GM18520 (cell line): Measurements from ENCODE around the gene MTMR4.
"Not testable (repeated sequence)": the region's sequence is repeated elsewhere in the genome, so short reads cannot be mapped to it uniquely, and the experiment has no call there.

Experiments used
- ATAC-seq: cut with Tn5 transposase; IDR thresholded peaks from one replicate; pipeline ENCODE4 v1.9.1; 2021; ENCODE audit not compliant: unreplicated experiment

The MTMR4 gene

DNA sequence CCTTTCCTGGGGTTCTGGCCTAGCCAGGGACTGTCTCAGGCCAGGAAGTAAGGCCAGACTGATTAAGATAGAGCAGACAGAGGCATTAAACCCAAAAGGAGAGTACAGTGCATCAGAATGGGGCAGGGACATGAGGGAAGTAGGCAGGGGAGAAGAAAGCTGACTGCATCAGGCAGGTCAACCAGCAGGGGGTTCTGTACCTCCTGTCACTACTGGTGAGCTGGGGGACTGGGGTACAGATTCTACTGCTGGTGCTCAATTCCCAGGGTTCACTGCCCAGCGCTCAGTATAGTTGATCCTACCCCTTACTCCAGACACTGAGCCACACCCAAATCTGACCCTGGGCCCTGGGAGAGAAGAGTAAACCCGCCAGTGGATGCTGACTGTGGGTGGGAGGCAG, 12.9 kb upstream of the MTMR4 start:
- ATAC-seq = no peak

DNA sequence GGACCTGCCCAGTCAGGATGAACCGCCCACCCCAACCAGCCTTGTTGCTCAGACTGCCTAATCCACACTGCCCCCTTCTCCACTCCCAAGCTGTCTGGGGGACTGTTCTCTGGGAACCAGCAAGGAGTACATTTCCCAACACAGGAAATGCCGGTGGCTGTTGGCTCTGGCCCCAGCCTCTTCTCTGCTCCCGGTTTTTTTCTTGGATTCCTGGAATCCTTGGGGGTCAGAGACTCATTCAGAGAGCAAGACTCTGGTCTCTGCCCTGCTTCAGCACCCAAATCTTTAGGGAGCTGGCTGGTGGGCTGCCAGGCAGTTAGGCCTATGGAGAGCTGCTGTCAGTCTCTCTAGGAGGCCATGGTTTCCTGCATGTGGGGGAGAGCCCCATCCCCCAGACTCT, 10.8 kb upstream of the MTMR4 start:
- no peak for ATAC-seq

GRCh38 chr17:58521680-58522079, 7.2 kb upstream of the MTMR4 start:
- no peak for ATAC-seq

DNA sequence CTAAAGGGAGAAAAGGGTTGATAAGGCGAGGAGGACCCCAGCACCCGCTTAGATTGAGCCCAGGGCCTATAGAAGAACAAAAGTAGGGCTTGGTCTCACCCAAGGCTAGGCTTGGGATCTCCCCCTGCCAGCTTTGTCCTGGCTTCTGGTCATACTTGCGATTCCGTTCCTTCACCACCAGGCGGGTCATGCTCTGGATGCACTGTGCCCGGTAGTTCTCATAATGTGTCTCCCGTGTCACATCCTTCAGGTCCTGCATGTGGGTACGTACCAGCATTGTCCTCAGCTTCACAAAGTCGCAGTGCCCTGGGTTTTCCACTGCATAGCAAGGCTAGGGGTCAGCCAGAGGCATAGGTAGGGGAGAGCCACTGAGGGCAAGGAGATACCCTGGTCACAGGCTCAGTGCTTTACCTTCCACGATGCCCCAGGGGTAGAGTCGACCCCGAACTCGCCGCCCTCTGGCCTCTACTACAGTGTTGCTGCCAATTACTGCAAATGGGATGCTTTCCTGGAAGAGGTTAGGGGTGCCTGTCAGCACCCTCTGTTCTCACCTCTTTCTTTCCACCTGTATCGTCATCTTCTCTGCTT, 6.5 kb upstream of the MTMR4 start:
- no peak for ATAC-seq

GRCh38 chr17:58517928-58518609, 3.6 kb upstream of the MTMR4 start:
- peak; percentile 80 for ATAC-seq

- no peak for ATAC-seq
Observed at GRCh38 chr17:58517378-58517927, 3.0 kb upstream of the MTMR4 start.

DNA sequence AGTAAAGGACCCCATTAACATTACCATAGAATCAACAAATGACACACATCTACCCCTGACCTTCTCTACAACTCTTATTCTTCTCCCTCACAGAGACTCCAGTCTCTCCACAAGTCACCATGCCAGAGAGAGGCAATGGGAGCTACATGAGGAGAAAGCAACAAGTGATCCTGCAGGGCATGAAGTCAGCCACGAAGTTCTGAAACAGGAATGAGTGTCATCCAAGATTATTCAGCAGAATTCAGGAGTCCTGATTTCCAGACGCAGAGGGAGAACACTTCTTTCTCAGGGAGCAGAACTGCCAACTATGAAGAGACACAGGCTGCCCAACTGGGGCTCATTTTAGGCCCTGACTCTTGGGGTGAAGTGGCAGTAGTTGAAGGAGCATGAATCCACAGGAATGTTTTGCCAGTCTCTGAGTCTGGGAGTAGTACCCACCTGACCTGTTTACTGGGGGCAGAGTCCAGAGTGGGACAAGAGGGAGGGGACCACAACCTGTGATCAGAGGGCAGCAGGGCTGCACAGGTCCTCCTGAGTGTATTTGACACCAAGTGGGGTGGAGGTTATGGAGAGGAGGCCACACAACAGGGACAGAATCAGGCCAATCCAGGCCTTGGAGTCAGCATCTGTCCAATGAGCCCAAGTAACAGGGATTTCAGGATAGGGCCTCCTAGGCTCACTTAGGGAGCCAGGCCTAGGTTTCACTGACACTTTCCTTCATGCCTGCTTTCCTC, 2.4 kb upstream of the MTMR4 start:
- ATAC-seq = no peak

DNA sequence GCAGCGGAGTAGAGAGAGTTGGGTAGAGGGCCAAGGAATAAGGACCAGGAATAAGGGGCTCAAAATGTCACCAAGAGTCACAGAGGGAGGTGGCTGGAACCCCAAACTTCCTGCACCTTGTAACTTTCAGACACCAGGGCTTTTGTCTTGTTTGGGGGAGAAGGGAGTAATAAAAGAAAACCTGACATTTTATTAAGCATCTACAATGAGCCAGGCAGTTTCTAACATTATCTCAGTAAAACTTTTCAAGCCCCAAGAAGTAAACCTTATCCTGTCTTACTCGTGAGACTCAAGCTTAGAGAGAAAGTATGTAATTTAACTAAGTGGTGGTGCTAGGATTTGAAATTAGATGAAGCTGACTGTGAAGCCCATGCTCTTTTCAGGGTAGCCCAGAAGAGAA, 848 bp upstream of the MTMR4 start:
- no peak for ATAC-seq

DNA sequence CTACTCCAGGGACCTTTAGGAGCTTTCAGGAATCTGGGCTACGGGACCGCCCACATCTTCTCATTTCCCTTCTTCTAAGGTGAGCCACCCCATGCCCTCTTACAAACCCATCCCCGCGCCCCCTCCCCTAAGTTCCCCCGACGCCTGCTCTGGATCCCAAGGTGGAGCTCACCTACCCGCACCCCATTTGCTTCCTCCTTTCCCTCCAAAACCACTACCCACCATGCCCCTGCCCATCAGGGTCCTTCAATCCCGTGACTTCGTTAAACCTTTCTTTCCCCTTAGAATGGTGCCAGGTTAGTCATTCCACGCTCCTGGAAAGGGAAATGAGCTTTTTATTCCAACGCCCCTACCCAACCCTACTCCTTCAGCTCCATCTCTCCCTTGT, 326 bp upstream of the MTMR4 start:
- ATAC-seq = no peak

DNA sequence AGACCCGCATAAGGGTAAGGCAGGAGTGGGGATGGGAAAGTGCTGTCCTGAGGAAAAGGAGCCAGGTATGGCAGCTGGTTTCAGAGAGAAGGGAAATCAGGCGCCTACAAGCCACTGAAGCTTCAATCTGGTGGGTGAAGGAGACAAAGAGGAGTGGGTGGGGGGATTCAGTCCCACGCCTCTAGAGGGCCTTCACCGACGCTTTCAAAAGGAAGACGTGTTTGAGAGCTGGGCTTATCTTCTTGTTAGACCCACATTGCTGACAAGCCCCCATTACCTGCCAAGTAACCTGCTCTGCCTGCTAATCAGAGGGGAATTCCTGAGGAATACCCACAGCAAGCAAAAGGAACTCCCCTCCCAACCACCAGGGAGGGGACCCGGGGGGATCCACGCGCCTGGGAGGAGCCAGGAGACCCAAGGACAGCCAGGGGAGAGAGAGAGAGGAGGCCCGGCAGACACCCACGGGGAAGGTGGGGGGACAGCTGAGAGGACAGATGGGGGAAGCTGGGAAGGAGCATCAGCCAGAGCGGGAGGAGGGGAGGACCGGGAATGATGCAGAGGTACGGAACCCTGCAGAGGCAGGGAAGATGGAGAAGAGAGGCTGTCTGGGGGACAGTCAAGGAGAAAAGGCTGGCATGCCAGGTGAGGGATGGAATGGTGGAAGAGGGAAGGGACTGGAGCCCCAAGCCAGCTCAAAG, 1.0 kb downstream of the MTMR4 start:
- no peak for ATAC-seq

DNA sequence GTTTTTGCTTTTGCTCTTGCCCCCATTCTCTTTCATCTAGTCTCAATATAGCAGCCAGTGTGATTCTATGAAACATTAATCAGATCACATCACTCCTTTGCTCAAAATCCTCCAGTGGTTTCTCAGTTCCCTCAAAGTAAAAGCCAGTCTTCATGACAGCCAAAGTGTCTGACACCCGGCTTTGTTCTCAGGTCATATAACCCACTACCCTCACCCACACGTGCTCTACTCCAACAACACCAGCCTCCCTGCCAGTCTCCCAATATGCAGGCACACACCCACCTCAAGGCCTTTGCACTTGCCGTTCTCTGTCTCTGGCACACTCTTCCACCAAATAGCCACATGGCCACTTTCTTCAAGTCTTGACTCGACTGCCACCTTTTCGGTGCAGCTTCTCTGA, 4.4 kb downstream of the MTMR4 start:
- ATAC-seq = no peak

DNA sequence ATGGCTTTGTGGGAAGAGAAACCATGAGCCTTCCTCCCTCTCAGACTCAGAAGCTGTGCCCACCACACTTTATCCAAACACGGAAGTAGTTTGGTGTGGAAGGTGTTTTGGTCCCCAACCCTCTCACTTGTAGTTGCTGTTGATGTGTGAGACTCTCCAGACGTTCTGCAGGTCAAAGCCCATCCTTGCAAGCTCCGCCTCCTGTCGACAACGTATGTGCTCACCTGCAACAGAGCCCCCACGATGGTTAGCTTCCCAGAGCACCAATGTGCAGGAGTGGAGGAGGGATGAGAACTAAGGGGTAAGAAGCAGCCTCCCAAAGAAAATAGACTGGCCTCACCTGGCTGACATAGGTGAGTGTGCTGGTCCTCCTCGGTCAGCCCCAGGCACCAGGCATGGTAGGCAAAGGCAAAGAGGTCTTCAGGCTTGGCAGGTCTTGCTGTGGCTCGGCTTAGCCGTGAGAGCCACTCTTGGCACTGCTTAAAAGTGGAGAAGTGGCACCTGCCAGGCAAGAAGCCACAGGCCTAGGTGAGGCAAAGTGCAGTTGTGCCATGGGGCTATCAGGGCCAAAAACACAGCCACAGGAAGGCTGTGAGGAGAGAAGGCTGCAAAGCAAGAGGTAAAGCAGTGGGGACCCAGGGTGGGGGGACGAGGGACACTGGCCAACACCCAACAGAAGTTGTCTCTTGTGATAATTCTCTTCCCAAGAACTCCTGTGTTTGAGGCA, 5.9 kb downstream of the MTMR4 start:
- no peak for ATAC-seq

DNA sequence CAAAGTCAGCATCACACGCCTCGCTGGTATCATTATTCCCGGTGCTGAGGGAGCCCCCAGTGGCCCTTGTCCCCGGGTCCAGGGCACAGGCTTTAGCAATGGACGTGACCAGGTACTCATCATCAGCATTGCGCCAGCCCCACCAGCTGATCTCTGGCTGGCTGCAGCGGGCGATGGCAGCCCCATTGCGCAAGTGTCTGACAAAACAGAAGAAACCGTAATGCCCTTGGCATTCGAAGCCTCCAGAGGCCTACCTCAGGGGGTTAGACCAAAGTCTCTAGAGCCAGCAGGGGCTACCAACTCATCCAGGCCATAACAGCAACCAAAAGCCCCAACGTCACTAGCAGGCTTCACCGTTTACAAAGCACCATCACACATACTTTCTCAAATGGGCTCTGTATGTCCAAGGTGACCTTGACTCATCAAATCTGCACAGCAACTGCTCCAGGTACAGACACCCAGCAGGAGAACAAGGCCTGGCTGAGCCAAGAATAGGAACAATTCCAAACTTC, 7.3 kb downstream of the MTMR4 start:
- ATAC-seq = no peak

DNA sequence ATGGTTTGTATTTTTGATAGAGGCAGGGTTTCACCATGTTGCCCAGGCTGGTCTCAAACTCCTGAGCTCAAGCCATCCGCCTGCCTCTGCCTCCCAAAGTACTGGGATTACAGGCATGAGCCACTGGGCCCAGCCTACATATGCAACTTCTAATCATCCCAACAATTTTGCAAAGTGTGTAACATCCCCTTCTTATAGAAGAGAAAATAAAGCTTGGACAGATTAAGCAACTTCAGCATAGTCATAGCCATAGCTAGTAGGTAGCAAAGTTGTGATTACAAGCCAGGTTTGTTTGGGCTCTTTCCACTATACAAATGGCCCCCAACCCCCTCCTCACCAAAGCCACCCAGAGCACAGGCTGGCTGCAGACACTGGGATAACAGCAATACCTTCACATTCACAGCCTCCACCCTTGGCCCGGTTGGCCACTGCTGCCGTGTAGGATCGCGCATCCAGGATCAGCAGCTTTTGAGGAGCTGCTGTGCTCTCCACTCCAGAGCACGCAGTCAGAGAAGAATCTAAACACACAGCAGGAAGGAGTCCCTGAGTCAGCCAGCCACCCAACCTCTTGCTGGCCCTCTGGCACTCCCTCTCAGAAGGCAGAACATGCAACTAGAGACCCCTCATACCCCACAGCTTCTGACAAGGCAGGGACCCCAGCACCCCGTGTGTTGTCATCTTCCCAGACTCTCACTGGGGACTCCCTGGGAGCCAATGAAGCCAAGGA, 7.9 kb downstream of the MTMR4 start:
- ATAC-seq = no peak

- ATAC-seq = peak; percentile 75
Observed at GRCh38 chr17:58504826-58505351, 9.5 kb downstream of the MTMR4 start.

- ATAC-seq = no peak
Observed at GRCh38 chr17:58503866-58504265, 10.6 kb downstream of the MTMR4 start.

- not testable (repeated sequence) for ATAC-seq
Observed at GRCh38 chr17:58503134-58503533, 11.3 kb downstream of the MTMR4 start.

GRCh38 chr17:58501451-58501850, 13.0 kb downstream of the MTMR4 start:
- no peak for ATAC-seq

DNA sequence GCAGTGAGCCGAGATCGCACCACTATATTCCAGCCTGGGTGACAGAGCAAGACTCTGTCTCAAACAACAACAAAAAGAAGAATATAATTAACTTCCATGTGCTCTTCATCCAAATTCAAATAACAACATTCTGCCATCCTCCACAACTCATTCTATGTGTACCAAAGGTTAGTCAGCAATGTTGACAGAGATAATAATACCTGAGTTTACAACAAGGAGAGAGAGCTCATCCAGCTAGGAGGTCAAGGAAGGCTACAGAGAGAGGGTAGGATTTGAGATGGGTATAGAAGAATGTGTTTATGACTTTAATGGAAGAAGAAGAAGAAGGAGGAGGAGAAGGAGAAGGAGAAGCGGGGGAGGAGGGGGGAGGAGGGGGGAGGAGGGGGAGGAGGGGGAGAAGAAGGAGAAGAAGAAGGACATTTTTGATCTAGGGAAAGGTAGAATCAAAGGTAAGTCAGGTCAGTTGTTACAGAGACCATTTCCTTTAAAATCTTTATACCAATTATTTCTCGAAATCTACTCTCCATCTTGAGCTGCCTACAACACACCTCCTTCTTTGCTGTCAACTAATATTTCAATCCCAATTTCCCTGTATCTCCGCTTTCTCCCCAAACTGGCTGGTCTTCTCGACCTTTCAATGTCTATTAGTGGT, 16.1 kb downstream of the MTMR4 start:
- no peak for ATAC-seq
